Measurements from ENCODE around the gene ST6GALNAC1. TPM values are rescaled to one million over a fixed set of nuclear protein-coding genes. Genes with fewer than 3 reads are reported as not detected.

The ST6GALNAC1 gene
- total and polyA plus RNA-seq, 2 of the 13 experiments (the other 11 are each of a cell fraction or from before 2014, with no cell fraction given), result not detected

GRCh38 chr17:76597156-76598003, 46.2 kb downstream of the ST6GALNAC1 start (continued):
- no peak; the same call in 1 of the 2 replicates for TF ChIP-seq ZNF446 (CRISPR knock-in tag; IDR thresholded peaks at IDR 0.05)
- TF ChIP-seq NCOA2 (CRISPR knock-in tag; IDR thresholded peaks at IDR 0.05), result no peak
- no peak for TF ChIP-seq ZNF570 (CRISPR knock-in tag; IDR thresholded peaks at IDR 0.05; ENCODE audit: borderline replicate concordance)
- TF ChIP-seq ZNF644 (CRISPR knock-in tag; IDR thresholded peaks at IDR 0.05; ENCODE audit: low read depth), result peak; percentile 91
- TF ChIP-seq NAIF1 (CRISPR knock-in tag; IDR thresholded peaks at IDR 0.05; ENCODE audit: borderline replicate concordance), result no peak
- no peak for TF ChIP-seq TGIF2 (CRISPR knock-in tag; IDR thresholded peaks at IDR 0.05)
- TF ChIP-seq ATAD3A (CRISPR knock-in tag; IDR thresholded peaks at IDR 0.05), result no peak
- no peak for TF ChIP-seq RARG (CRISPR knock-in tag; IDR thresholded peaks at IDR 0.05; ENCODE audit: low read depth)
- no peak for TF ChIP-seq RFX1 (IDR thresholded peaks at IDR 0.05)
- no peak for TF ChIP-seq TOPORS (CRISPR knock-in tag; IDR thresholded peaks at IDR 0.05)
- no peak for TF ChIP-seq ZFP90 (CRISPR knock-in tag; IDR thresholded peaks at IDR 0.05; ENCODE audit: borderline replicate concordance)
- 0 out of 2 replicates have a peak, but pooled peaks have one; percentile 7 for TF ChIP-seq ZNF646 (CRISPR knock-in tag; IDR thresholded peaks at IDR 0.05)
- TF ChIP-seq CBX1 (IDR thresholded peaks at IDR 0.05; ENCODE audit: low read depth), result no peak
- TF ChIP-seq TOE1 (CRISPR knock-in tag; IDR thresholded peaks at IDR 0.05), result no peak
- no peak for TF ChIP-seq U2AF1 (optimal IDR thresholded peaks at IDR 0.05; ENCODE audit: low read depth, low read length)
- TF ChIP-seq ZNF460 (CRISPR knock-in tag; IDR thresholded peaks at IDR 0.05; ENCODE audit: borderline replicate concordance), result peak; percentile 99
- no peak for TF ChIP-seq KDM2A (CRISPR knock-in tag; IDR thresholded peaks at IDR 0.05; ENCODE audit: borderline replicate concordance, low read depth)
- TF ChIP-seq GTF3A (CRISPR knock-in tag; conservative IDR thresholded peaks at IDR 0.05), result 0 out of 2 replicates have a peak, but pooled peaks have one; percentile 16
- TF ChIP-seq AGO2 (optimal IDR thresholded peaks at IDR 0.05; ENCODE audit: low read depth, low read length), result no peak
- TF ChIP-seq BRF2 (CRISPR knock-in tag; IDR thresholded peaks at IDR 0.05), result no peak
- TF ChIP-seq THAP7 (CRISPR knock-in tag; IDR thresholded peaks at IDR 0.05), result 0 out of 2 replicates have a peak, but pooled peaks have one; percentile 7

Measured in HepG2 (cell line).